SK-N-MC (cell line): ENCODE data around the gene OR10G7.

Experiments used
- EZH2 ChIP-seq: fragments of 200-600 bp; sonication (generic); IDR thresholded peaks from one replicate; pipeline ENCODE4 v1.6.1; 2017; ENCODE audit warnings: antibody characterized with exemption
- FOXP2 ChIP-seq: optimal IDR thresholded peaks from 2 replicates; pipeline ENCODE3; 2011; ENCODE audit warnings: mild to moderate bottlenecking, moderate library complexity; ENCODE audit not compliant: insufficient read depth; ENCODE audit errors: extremely low read length, control extremely low read depth
- POLR2AphosphoS5 ChIP-seq: IDR thresholded peaks from 2 replicates; pipeline ENCODE4 v1.6.1; 2012; ENCODE audit warnings: mild to moderate bottlenecking, low read depth, low read length, borderline replicate concordance

- TF ChIP-seq EZH2 = no peak
- TF ChIP-seq FOXP2 = no peak
- TF ChIP-seq POLR2AphosphoS5 = no peak
Observed at GRCh38 chr11:124026498-124026897, 14.6 kb downstream of the OR10G7 start, which contains the start of gene OR10G8.
